Measurements from ENCODE around the gene LHFPL6.
"Not testable (repeated sequence)": the region's sequence is repeated elsewhere in the genome, so short reads cannot be mapped to it uniquely, and the experiment has no call there.

LHFPL6 gene

GRCh38 chr13:39350461-39350881 is 252.5 kb downstream of the LHFPL6 start:
- no peak for DNase-seq (ENCODE audit: low read depth in 2 of 2)

- no peak for DNase-seq (ENCODE audit: low read depth in 2 of 2)
Measured at GRCh38 chr13:39349391-39349960, 253.5 kb downstream of the LHFPL6 start.

- no peak for DNase-seq (ENCODE audit: low read depth in 2 of 2)
Measured at GRCh38 chr13:39347926-39348901, 254.8 kb downstream of the LHFPL6 start.

DNA sequence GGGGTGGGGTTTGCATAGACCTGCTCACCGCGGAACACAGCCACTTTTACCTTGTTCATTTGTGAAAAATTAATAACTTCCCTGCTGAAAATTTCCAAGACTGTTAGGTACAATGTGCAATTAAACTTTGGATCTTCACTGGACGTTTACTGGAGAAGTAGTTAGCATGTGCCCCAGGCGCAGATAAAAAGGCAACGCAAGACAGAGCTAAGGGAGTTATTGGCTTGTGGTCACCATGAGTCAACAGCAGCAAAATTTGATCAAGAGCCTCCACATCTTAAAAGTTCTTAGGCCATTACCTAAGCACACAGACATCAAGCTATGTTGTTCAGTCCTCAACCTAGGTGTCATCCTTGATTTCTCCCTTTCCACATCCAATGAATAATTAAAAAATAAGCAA is 257.0 kb downstream of the LHFPL6 start:
- no peak for DNase-seq (ENCODE audit: low read depth in 2 of 2)

DNA sequence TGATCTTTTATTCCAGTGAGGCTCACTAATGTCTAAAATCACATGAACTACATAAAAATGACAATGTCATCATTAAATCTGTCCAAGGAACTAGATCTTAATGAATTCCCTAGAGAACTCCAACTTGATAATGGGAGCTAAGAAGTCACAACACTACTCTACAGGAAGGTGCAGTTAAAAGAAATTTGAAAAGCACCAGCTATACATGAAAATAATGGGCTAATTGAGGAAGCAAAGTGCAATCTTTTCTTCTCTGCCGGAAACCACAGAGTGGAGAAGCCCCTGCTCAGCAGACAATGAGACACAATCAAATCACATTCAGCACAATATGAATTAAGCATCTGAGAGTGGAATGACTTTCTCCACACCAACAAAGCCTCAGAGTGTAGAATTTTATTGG is 261.7 kb downstream of the LHFPL6 start:
- DNase-seq (ENCODE audit: low read depth in 2 of 2) = no peak

DNA sequence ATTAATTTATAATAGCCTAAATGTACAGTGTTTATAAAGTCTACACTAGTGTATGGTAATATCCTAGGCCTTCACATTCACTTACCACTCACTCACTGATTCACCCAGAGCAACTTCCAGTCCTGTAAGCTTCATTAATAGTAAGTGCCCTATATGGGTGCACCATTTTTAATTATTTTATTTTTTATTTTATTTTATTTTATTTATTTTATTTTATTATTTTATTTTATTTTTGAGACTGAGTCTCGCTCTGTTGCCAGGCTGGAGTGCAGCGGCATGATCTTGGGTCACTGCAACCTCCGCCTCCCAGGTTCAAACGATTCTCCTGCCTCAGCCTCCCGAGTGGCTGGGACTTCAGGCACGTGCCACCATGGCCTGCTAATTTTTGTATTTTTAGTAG is 264.9 kb downstream of the LHFPL6 start:
- not testable (repeated sequence) for DNase-seq (ENCODE audit: low read depth in 2 of 2)

- no peak for DNase-seq (ENCODE audit: low read depth in 2 of 2)
Measured at GRCh38 chr13:39336937-39337336, 266.1 kb downstream of the LHFPL6 start.

DNA sequence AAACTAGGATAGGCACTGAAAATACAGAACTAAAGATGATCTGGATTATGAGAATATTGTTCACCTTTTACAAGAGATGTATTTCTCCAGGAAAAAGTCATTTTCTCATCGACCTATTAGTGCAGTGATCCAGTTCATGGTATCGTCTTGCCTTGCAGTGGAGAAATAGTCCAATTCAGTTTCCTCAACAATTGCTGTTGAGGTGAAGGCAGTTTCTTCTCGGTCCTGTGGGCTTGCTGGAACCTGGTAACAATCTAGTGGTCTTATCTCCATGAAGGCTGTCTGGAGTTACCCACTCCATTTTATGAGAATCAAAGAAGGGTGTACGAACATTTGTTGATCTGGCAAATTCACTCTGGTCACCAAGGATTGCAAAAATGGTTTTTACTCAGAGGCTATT is 266.8 kb downstream of the LHFPL6 start:
- no peak for DNase-seq (ENCODE audit: low read depth in 2 of 2)

- DNase-seq (ENCODE audit: low read depth in 2 of 2) = no peak
Measured at GRCh38 chr13:39335721-39336120, 267.3 kb downstream of the LHFPL6 start.

DNA sequence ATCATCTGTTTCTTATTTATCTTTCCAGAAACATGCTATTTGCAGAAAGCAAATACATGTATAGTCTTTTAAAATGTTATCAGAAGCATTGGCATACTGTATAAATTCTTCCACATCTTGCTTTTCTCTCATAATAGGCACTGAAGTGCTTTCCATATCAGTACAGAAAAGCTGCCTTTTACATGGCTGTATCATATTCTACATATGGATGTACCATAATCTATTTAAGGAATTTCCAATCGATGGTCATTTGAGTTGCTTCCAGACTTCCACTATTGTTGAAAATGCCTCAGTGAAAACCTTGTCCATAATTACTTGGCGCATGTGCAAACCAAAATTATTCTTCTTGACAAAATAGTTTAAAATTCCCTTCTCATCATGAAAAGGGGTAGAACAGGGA is 272.5 kb downstream of the LHFPL6 start:
- no peak for DNase-seq (ENCODE audit: low read depth in 2 of 2)

- DNase-seq (ENCODE audit: low read depth in 2 of 2) = no peak
Measured at GRCh38 chr13:39329182-39329639, 273.8 kb downstream of the LHFPL6 start.

DNA sequence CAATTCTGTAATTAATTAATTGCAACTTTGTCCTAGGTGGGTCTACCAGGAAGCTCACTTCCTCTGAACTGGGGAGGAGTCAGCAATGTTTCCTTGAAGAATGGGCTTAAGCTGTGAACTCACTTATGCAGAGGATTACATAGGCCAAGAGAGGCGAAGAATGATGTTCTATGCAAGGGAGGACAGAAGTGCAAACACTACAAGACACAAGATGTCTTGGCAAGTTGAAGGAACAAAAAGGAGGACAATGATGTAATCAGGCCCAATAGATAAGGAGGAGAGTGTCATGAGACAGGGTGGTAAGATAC is 275.9 kb downstream of the LHFPL6 start:
- DNase-seq (ENCODE audit: low read depth in 2 of 2) = no peak

DNA sequence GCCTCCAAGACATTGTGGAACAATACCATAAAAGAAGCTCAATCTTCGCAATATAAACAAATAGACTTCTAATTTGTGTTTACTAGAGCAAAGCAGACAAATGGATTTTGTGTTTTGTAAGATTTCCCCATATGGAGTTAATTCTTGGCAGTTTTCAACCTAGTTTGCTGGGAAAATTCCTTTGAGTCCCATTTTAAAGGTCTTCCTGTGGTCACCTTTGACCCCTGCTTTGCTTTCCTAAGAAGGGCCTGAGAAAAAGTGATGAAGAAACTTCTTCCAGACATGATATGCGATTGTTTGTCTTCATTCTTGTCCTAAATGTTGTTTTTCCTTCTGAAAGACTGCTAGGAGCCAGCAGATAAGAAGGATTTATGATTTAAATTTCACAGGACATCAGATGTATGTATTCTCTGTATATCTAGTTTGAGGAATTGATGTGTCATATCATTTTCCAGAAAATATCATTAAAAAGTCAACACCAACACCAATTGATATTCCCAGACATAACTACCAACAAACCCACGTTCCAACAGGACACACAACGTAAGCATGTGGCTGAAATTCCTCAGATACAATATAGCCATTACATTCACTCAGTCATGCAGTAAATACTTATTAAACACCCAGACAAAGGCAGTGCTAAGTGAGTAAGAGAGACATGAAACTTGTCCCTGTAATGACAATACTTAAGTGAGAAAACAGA is 276.4 kb downstream of the LHFPL6 start:
- DNase-seq (ENCODE audit: low read depth in 2 of 2) = peak in 1 of 2 experiments; percentile 8

- DNase-seq (ENCODE audit: low read depth in 2 of 2) = no peak
Measured at GRCh38 chr13:39324806-39325311, 278.1 kb downstream of the LHFPL6 start.

DNA sequence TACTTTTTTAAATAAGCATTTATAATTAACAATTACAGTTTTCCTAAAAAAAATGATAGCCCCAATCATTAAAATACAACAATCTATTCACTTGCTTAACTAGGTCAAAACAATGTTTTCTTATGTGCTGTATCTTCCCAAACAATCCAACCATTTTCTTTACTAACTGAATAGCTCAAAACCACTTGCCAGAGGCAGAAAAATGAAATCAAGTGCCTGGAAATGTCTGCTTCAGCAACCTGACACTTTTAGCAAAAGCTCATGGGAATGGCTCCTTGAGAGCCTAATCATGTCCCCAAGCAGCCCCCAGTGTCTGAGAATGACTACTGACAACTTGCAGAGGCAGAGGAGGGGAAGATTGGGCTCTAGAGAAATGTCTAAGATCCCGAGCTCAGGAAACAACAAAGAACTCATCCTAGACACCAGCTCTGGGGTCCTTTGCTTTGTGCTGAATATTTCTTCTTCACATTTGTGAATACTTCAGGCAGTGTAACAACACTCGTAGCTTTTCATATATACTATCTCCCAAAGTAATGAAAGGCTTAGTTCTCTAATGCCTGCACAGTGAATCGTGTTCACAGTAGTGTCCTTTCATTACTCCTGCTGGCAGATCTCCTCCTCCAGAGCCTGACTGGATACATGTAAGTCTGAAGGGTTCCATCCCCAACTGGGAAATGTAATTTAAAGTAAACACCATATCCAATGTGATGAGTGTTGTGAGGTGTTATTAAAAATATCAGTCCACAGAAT is 280.0 kb downstream of the LHFPL6 start:
- DNase-seq (ENCODE audit: low read depth in 2 of 2) = no peak

- DNase-seq (ENCODE audit: low read depth in 2 of 2) = no peak
Measured at GRCh38 chr13:39321574-39321973, 281.4 kb downstream of the LHFPL6 start.

DNA sequence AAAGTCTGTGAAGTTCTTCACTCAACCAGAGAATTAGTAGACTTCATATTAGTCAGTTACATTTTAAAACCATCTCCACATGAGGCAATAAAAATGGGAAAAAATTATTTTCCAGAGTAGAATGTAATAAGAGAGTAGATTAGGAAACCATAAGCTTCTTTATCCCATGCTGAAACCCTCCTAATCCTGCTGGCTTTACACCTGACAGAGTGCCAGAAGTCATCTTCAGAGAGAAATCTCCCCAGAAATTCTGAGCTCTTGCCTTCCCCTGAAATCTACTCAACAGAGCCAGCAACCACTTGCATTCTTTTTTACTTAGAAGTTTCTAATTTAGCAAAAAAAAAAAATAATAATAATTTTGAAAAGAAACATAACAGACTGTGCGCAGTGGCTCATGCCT is 284.8 kb downstream of the LHFPL6 start:
- no peak for DNase-seq (ENCODE audit: low read depth in 2 of 2)

- DNase-seq (ENCODE audit: low read depth in 2 of 2) = peak; percentile 7 to 9
Measured at GRCh38 chr13:39317291-39317690, 285.7 kb downstream of the LHFPL6 start.

GRCh38 chr13:39315796-39316195 is 287.2 kb downstream of the LHFPL6 start:
- no peak for DNase-seq (ENCODE audit: low read depth in 2 of 2)

DNA sequence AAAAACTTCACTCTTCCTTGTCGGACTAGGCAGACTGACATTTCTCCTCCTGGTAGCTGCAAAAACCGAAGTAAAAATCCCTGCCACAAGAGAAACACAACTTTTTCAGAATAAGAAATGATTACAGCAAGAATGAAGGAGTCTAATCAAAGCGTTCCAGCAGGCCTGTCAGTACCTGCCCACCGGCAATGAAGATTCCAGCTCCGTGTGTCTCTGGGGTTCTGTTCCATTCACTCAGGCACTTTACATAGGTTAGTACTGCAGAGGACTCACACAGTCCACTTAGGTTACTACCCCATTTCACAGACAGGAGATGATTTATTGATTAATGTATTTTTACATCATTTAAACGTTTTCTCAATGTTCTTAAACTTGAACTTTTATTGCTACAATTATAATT is 289.3 kb downstream of the LHFPL6 start:
- DNase-seq (ENCODE audit: low read depth in 2 of 2) = no peak

GRCh38 chr13:39312596-39312995 is 290.4 kb downstream of the LHFPL6 start:
- DNase-seq (ENCODE audit: low read depth in 2 of 2) = no peak

GRCh38 chr13:39311619-39312018 is 291.4 kb downstream of the LHFPL6 start:
- DNase-seq (ENCODE audit: low read depth in 2 of 2) = no peak

Measured in fibroblast of skin of left biceps (primary cell).